Ectodermal cell (in vitro differentiated cells): ENCODE data around the gene NUMA1.

ENCODE experiments used
- H3K27ac ChIP-seq: 2 replicates; pipeline ENCODE4 v1.7.0; 2013; ENCODE audit warnings: mild to moderate bottlenecking, low read depth, low read length; ENCODE audit not compliant: insufficient read depth, poor library complexity, severe bottlenecking
- H3K27me3 ChIP-seq: 2 replicates; pipeline ENCODE4 v1.7.0; 2013; ENCODE audit warnings: mild to moderate bottlenecking, low read length; ENCODE audit not compliant: insufficient read depth, control insufficient read depth, poor library complexity, severe bottlenecking
- H3K36me3 ChIP-seq: one replicate; pipeline ENCODE4 v1.7.0; 2013; ENCODE audit warnings: low read length; ENCODE audit not compliant: control insufficient read depth, insufficient read depth
- H3K4me1 ChIP-seq: one replicate; pipeline ENCODE4 v1.7.0; 2013; ENCODE audit warnings: low read length; ENCODE audit not compliant: control insufficient read depth, insufficient read depth
- H3K4me3 ChIP-seq: 2 replicates; pipeline ENCODE4 v1.7.0; 2013; ENCODE audit warnings: low read depth, low read length, control low read depth; ENCODE audit not compliant: insufficient read depth
- H3K9me3 ChIP-seq: 2 replicates; pipeline ENCODE4 v1.7.0; 2013; ENCODE audit warnings: mild to moderate bottlenecking, low read length, moderate library complexity; ENCODE audit not compliant: control insufficient read depth
- WGBS, 2 experiments: methylation state at CpG; one replicate each; pipeline ENCODE4 v1.1.7; 2013; ENCODE audit warnings: missing lambda C conversion rate in 2 of 2; 5-methylcytosine and 5-hydroxymethylcytosine counted together

The NUMA1 gene

GRCh38 chr11:71994786-71995185, 85.6 kb downstream of the NUMA1 start:
- H3K4me1 ChIP-seq, result no peaks in the 10 kb centered on the region
- H3K4me3 ChIP-seq, result no peak overlapping the region
- H3K36me3 ChIP-seq, result no peaks in the 10 kb centered on the region
- H3K27ac ChIP-seq, result no peak overlapping the region
- 86 to 96% methylated on average over 3 of the region's 3 CpGs for WGBS, 2 experiments
- no peaks in the 10 kb centered on the region for H3K9me3 ChIP-seq
- H3K27me3 ChIP-seq, result no peaks in the 10 kb centered on the region

- Histone ChIP-seq H3K4me1 (no peaks in the 10 kb centered on the region), H3K27ac (no peak overlapping the region), H3K4me3 (no peak overlapping the region), H3K27me3 (no peaks in the 10 kb centered on the region), H3K9me3 (no peaks in the 10 kb centered on the region), H3K36me3 (no peaks in the 10 kb centered on the region)
- 93 to 97% methylated on average over 2 of the region's 3 CpGs for WGBS, 2 experiments
These were observed 88.1 kb downstream of the NUMA1 start for GRCh38 chr11:71992136-71992730.

GRCh38 chr11:71991494-71991893, 88.8 kb downstream of the NUMA1 start:
- no peaks in the 10 kb centered on the region for H3K4me1 ChIP-seq
- no peak overlapping the region for H3K27ac ChIP-seq
- no peaks in the 10 kb centered on the region for H3K36me3 ChIP-seq
- no peaks in the 10 kb centered on the region for H3K9me3 ChIP-seq
- no peaks in the 10 kb centered on the region for H3K27me3 ChIP-seq
- H3K4me3 ChIP-seq, result no peak overlapping the region
- WGBS, 2 experiments, result 92 to 94% methylated on average over 3 of the region's 3 CpGs

- no peaks in the 10 kb centered on the region for H3K36me3 ChIP-seq
- no peaks in the 10 kb centered on the region for H3K9me3 ChIP-seq
- no peak overlapping the region for H3K27ac ChIP-seq
- no peaks in the 10 kb centered on the region for H3K4me1 ChIP-seq
- 62 to 63% methylated on average over 3 of the region's 3 CpGs for WGBS, 2 experiments
- no peak overlapping the region for H3K4me3 ChIP-seq
- H3K27me3 ChIP-seq, result no peaks in the 10 kb centered on the region
These were observed 89.6 kb downstream of the NUMA1 start for GRCh38 chr11:71990701-71991100.

GRCh38 chr11:71988050-71988449, 92.3 kb downstream of the NUMA1 start:
- WGBS, 2 experiments, result 96 to 97% methylated on average over 3 of the region's 3 CpGs
- H3K36me3 ChIP-seq, result peaks cover 6% of the 10 kb centered on the region
- H3K27ac ChIP-seq, result no peak overlapping the region
- H3K4me3 ChIP-seq, result no peak overlapping the region
- no peaks in the 10 kb centered on the region for H3K9me3 ChIP-seq
- H3K27me3 ChIP-seq, result no peaks in the 10 kb centered on the region
- H3K4me1 ChIP-seq, result no peaks in the 10 kb centered on the region

GRCh38 chr11:71987521-71987920, 92.8 kb downstream of the NUMA1 start:
- Histone ChIP-seq H3K36me3 (peaks cover 6% of the 10 kb centered on the region), H3K27ac (no peak overlapping the region)
- WGBS, 2 experiments, result 44 to 48% methylated on average over 2 of the region's 2 CpGs

GRCh38 chr11:71986131-71986530, 94.2 kb downstream of the NUMA1 start:
- Histone ChIP-seq H3K27me3 (no peaks in the 10 kb centered on the region), H3K9me3 (no peaks in the 10 kb centered on the region), H3K36me3 (peaks cover 6% of the 10 kb centered on the region), H3K4me3 (no peak overlapping the region), H3K4me1 (no peaks in the 10 kb centered on the region), H3K27ac (no peak overlapping the region)
- WGBS, 2 experiments, result 89 to 98% methylated on average over 2 of the region's 2 CpGs

More at GRCh38 chr11:71987521-71987920, 92.8 kb downstream of the NUMA1 start:
- no peaks in the 10 kb centered on the region for H3K9me3 ChIP-seq
- H3K27me3 ChIP-seq, result no peaks in the 10 kb centered on the region
- no peaks in the 10 kb centered on the region for H3K4me1 ChIP-seq
- no peak overlapping the region for H3K4me3 ChIP-seq

GRCh38 chr11:71979602-71980001, 100.7 kb downstream of the NUMA1 start:
- WGBS, 2 experiments, result 93 to 99% methylated on average over 3 of the region's 3 CpGs
- Histone ChIP-seq H3K27me3 (no peaks in the 10 kb centered on the region), H3K4me3 (no peak overlapping the region), H3K9me3 (no peaks in the 10 kb centered on the region), H3K27ac (no peak overlapping the region), H3K4me1 (no peaks in the 10 kb centered on the region), H3K36me3 (peaks cover 6% of the 10 kb centered on the region)

- Histone ChIP-seq H3K4me1 (no peaks in the 10 kb centered on the region), H3K36me3 (peaks cover 6% of the 10 kb centered on the region), H3K27me3 (no peaks in the 10 kb centered on the region), H3K9me3 (no peaks in the 10 kb centered on the region), H3K27ac (no peak overlapping the region), H3K4me3 (no peak overlapping the region)
- 93 to 97% methylated on average over 3 to 4 of the region's 4 CpGs for WGBS, 2 experiments
These were observed 101.2 kb downstream of the NUMA1 start for GRCh38 chr11:71979094-71979493.

GRCh38 chr11:71977743-71978418, 102.5 kb downstream of the NUMA1 start:
- Histone ChIP-seq H3K27me3 (no peaks in the 10 kb centered on the region), H3K4me1 (no peaks in the 10 kb centered on the region), H3K36me3 (no peaks in the 10 kb centered on the region), H3K9me3 (no peaks in the 10 kb centered on the region), H3K4me3 (no peak overlapping the region), H3K27ac (no peak overlapping the region)
- 81 to 85% methylated on average over 7 of the region's 7 CpGs for WGBS, 2 experiments
